ENCODE measurements around the gene CSNK1E.

Gene CSNK1E

GRCh38 chr22:38327396-38327795 is 10.2 kb upstream of the CSNK1E start:
- no peak for DNase-seq

GRCh38 chr22:38325587-38325986 is 8.4 kb upstream of the CSNK1E start:
- no peak for DNase-seq

- DNase-seq = no peak
These were observed 3.6 kb upstream of the CSNK1E start for GRCh38 chr22:38320605-38321402.

GRCh38 chr22:38318792-38319773 is 1.9 kb upstream of the CSNK1E start:
- DNase-seq = no peak

- peak; percentile 48 for DNase-seq
These were observed 922 bp upstream of the CSNK1E start for GRCh38 chr22:38317995-38318715.

GRCh38 chr22:38316364-38317121 is 690 bp downstream of the CSNK1E start:
- no peak for DNase-seq

GRCh38 chr22:38315823-38316363 is 1.3 kb downstream of the CSNK1E start:
- DNase-seq = no peak

- DNase-seq = peak; percentile 3
These were observed 2.1 kb downstream of the CSNK1E start for GRCh38 chr22:38314933-38315822.

GRCh38 chr22:38314051-38314932 is 2.9 kb downstream of the CSNK1E start:
- DNase-seq = no peak

GRCh38 chr22:38313384-38313955 is 3.8 kb downstream of the CSNK1E start:
- no peak for DNase-seq

- DNase-seq = no peak
These were observed 4.9 kb downstream of the CSNK1E start for GRCh38 chr22:38312261-38312800.

GRCh38 chr22:38311323-38311620 is 6.0 kb downstream of the CSNK1E start:
- DNase-seq = no peak

- DNase-seq = no peak
These were observed 6.5 kb downstream of the CSNK1E start for GRCh38 chr22:38310518-38311322.

GRCh38 chr22:38309614-38310517 is 7.4 kb downstream of the CSNK1E start:
- no peak for DNase-seq

GRCh38 chr22:38308791-38309498 is 8.3 kb downstream of the CSNK1E start:
- DNase-seq = no peak
